ENCODE measurements around the gene GPR176.

GRCh38 chr15:39834256-39834655, 85.8 kb downstream of the GPR176 start:
- no peak for TF ChIP-seq YY1 (IDR thresholded peaks at IDR 0.05; ENCODE audit: low read depth)
- no peak for TF ChIP-seq MXI1 (IDR thresholded peaks at IDR 0.05; ENCODE audit: low read depth, low read length)
- no peak for TF ChIP-seq IRF3 (IDR thresholded peaks at IDR 0.05; ENCODE audit: low read depth, low read length)
- TF ChIP-seq RAD21 (IDR thresholded peaks at IDR 0.05; ENCODE audit: low read length): no peak
- TF ChIP-seq EP300 (IDR thresholded peaks at IDR 0.05; ENCODE audit: borderline replicate concordance in 1 of 2, low read depth in 1 of 2, low read length in 1 of 2): peak in 1 of 2 experiments; percentile 44; a peak in 1 of 4 replicates
- TF ChIP-seq REST (IDR thresholded peaks at IDR 0.05; ENCODE audit: low read depth, low read length): no peak

Data from SK-N-SH (cell line).